ENCODE results near the gene MXRA8.
A peak's percentile ranks its signal among the peaks of the same experiment; 100 is the strongest.

MXRA8 gene

GRCh38 chr1:1351511-1352427, 6.6 kb downstream of the MXRA8 start:
- Histone ChIP-seq H3K9me3 (ENCODE audit: control insufficient read depth, insufficient read depth, low read length) (no peaks in the 10 kb centered on the region), H3K4me2 (ENCODE audit: low read length) (no peak overlapping the region), H3K27ac (ENCODE audit: low read depth, low read length) (no peak overlapping the region), H3K27me3 (ENCODE audit: control insufficient read depth, low read length) (peaks cover 13% of the 10 kb centered on the region), H3K36me3 (ENCODE audit: control insufficient read depth, low read length) (no peaks in the 10 kb centered on the region), H4K20me1 (ENCODE audit: control insufficient read depth, insufficient read depth, low read depth, low read length) (no peaks in the 10 kb centered on the region), H3K9me2 (replicated peaks; ENCODE audit: control insufficient read depth, low read length) (no peaks in the 10 kb centered on the region), H3K79me2 (ENCODE audit: control insufficient read depth, low read length) (peaks cover 21% of the 10 kb centered on the region), H3F3A (ENCODE audit: control insufficient read depth, insufficient read depth) (no peaks in the 10 kb centered on the region; the same call in 1 of the 2 replicates), H3K4me3 (ENCODE audit: low read length) (no peak overlapping the region), H3K4me1 (ENCODE audit: control insufficient read depth, low read length) (peaks cover 8% of the 10 kb centered on the region)
- TF ChIP-seq, protein P1, sequence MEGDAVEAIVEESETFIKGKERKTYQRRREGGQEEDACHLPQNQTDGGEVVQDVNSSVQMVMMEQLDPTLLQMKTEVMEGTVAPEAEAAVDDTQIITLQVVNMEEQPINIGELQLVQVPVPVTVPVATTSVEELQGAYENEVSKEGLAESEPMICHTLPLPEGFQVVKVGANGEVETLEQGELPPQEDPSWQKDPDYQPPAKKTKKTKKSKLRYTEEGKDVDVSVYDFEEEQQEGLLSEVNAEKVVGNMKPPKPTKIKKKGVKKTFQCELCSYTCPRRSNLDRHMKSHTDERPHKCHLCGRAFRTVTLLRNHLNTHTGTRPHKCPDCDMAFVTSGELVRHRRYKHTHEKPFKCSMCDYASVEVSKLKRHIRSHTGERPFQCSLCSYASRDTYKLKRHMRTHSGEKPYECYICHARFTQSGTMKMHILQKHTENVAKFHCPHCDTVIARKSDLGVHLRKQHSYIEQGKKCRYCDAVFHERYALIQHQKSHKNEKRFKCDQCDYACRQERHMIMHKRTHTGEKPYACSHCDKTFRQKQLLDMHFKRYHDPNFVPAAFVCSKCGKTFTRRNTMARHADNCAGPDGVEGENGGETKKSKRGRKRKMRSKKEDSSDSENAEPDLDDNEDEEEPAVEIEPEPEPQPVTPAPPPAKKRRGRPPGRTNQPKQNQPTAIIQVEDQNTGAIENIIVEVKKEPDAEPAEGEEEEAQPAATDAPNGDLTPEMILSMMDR (IDR thresholded peaks at IDR 0.05; ENCODE audit: low read depth, low read length, poor library complexity, severe bottlenecking), result no peak
- TF ChIP-seq EZH2phosphoT487 (IDR thresholded peaks at IDR 0.05; ENCODE audit: borderline replicate concordance, low read length), result no peak

DNA sequence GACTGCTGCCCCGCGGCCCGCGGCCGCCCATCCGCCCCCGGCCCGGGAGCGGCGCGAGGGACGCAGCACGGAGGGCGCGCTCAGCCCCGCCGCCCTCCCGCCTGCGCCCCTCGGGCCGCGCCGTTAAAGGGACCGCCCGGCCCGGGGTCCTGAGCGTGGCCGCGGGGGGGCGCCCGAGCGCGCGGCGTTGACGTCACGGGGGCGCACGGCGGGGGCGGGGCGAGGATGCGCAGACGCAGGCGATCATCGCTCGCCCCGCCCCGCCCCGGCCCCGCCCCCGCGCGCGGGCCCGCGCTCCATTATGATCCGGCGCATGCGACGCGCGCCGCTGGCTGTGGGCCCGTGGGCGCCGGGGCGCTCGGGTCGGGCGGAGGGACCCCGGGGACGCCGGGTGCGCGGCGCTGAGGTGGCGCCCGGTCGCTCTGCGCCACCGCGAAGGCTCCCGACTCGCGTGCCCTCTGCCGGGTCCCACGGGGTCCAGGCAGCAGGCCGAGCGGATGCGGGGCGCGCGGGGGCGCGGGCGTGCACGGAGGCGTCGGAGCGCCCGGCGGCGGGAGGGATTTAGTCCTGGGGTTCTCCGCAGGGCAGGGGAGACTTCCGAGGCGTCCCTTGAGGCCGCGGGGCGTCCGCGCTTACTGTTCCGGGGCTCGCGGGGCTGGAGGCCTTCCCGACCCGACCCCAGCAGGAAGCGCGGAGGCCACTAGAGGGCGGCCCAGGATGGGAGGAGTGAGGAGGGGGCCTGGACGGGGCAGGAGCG, 8.9 kb downstream of the MXRA8 start, which contains the start of gene DVL1:
Gene DVL1 (minus strand): TSS at position 163 of the 757 bp plus-strand sequence. CDS start 353 bp downstream, outside the sequence.
- Histone ChIP-seq H3K9me3 (ENCODE audit: control insufficient read depth, insufficient read depth, low read length) (no peaks in the 10 kb centered on the region), H3K4me2 (ENCODE audit: low read length) (peak within 1 kb of the TSS; percentile 71), H4K20me1 (ENCODE audit: control insufficient read depth, insufficient read depth, low read depth, low read length) (0 out of 2 replicates have a peak, but pooled peaks cover 4% of the 10 kb centered on the region), H3K36me3 (ENCODE audit: control insufficient read depth, low read length) (no peaks in the 10 kb centered on the region), H3F3A (ENCODE audit: control insufficient read depth, insufficient read depth) (no peaks in the 10 kb centered on the region; the same call in 1 of the 2 replicates), H3K9me2 (replicated peaks; ENCODE audit: control insufficient read depth, low read length) (no peaks in the 10 kb centered on the region), H3K27me3 (ENCODE audit: control insufficient read depth, low read length) (peaks cover 13% of the 10 kb centered on the region), H3K4me1 (ENCODE audit: control insufficient read depth, low read length) (peaks cover 8% of the 10 kb centered on the region), H3K27ac (ENCODE audit: low read depth, low read length) (peak within 1 kb of the TSS; percentile 68), H3K79me2 (ENCODE audit: control insufficient read depth, low read length) (peaks cover 44% of the 10 kb centered on the region), H3K4me3 (ENCODE audit: low read length) (peak within 1 kb of the TSS; percentile 87)
- no peak for TF ChIP-seq EZH2phosphoT487 (IDR thresholded peaks at IDR 0.05; ENCODE audit: borderline replicate concordance, low read length)
- TF ChIP-seq, protein P1 (IDR thresholded peaks at IDR 0.05; ENCODE audit: low read depth, low read length, poor library complexity, severe bottlenecking), result peak; percentile 49

DNA sequence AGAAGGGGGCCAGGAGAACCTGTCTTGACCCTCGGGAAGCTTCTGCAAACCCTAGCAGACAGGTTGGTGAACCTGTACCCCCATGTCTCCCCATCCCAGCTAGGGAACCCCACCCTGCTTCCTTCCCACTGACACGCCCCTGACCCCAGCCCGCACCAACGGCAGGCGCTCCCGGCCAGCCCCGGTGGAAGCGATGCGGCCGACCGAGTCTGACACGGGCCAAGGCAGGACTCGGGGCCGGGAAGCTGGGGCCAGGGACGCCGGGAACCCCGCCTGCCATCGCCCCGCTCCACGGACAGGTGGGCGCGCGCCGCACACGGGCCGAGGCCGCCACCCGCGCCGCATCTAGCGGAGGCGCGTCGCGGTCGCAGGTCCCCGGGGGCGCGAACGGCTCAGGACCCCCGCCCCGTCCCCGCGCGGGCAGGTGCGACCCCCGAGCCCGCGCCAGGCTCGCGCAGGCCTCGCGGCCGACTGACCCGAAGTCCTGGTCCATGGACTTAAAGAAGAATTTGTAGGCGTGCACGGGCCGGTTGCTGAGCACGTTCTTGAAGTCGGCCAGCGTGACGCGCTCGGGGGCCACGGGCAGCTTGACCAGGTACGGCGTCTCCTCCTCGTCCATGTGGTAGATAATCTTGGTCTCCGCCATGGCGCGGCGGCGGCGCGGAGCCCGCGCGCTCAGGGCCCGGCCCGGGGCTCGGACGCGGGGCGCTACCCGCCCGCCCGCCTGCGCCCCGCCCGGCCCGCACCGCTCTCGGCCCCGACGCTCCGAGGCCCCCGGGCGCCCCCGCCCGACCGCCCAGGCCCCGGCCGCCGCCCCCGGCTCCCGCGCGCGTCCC, 9.7 kb downstream of the MXRA8 start:
- TF ChIP-seq, protein P1 (IDR thresholded peaks at IDR 0.05; ENCODE audit: low read depth, low read length, poor library complexity, severe bottlenecking), result no peak
- no peak for TF ChIP-seq EZH2phosphoT487 (IDR thresholded peaks at IDR 0.05; ENCODE audit: borderline replicate concordance, low read length)
- H3K4me3 ChIP-seq (ENCODE audit: low read length), result peak overlapping the region; percentile 79
- H3K36me3 ChIP-seq (ENCODE audit: control insufficient read depth, low read length), result no peaks in the 10 kb centered on the region
- peak overlapping the region; percentile 69 for H3K4me2 ChIP-seq (ENCODE audit: low read length)
- peaks cover 8% of the 10 kb centered on the region; the same call in 1 of the 2 replicates for H3K27me3 ChIP-seq (ENCODE audit: control insufficient read depth, low read length)
- H3K4me1 ChIP-seq (ENCODE audit: control insufficient read depth, low read length), result peaks cover 8% of the 10 kb centered on the region
- H3K27ac ChIP-seq (ENCODE audit: low read depth, low read length), result no peak overlapping the region
- no peaks in the 10 kb centered on the region; the same call in 1 of the 2 replicates for H3F3A ChIP-seq (ENCODE audit: control insufficient read depth, insufficient read depth)
- H3K9me3 ChIP-seq (ENCODE audit: control insufficient read depth, insufficient read depth, low read length), result no peaks in the 10 kb centered on the region
- H3K79me2 ChIP-seq (ENCODE audit: control insufficient read depth, low read length), result peaks cover 51% of the 10 kb centered on the region
- 0 out of 2 replicates have a peak, but pooled peaks cover 4% of the 10 kb centered on the region for H4K20me1 ChIP-seq (ENCODE audit: control insufficient read depth, insufficient read depth, low read depth, low read length)
- H3K9me2 ChIP-seq (replicated peaks; ENCODE audit: control insufficient read depth, low read length), result no peaks in the 10 kb centered on the region

Data from DOHH2 (cell line).